A172 (cell line): ENCODE measurements around the gene ST6GAL1. TPM values are rescaled to one million over a fixed set of nuclear protein-coding genes. Genes with fewer than 3 reads are reported as not detected.
"Not testable (repeated sequence)": the region's sequence is repeated elsewhere in the genome, so short reads cannot be mapped to it uniquely, and the experiment has no call there.

Source experiments
- DNase-seq: peaks from one replicate; pipeline ENCODE4 v3.0.0-alpha.2; 2015; ENCODE audit warnings: low spot score
- total RNA-seq: library from RNA; depleted of rRNA; stranded (reverse); fragments of >200 nt; shearing (Covaris generic); gene quantifications from 2 replicates; pipeline ENCODE4 v1.2.3, GENCODE V29; 2014

Gene ST6GAL1
- total RNA-seq, 1 experiment from 2014 or later: 5.3 TPM

GRCh38 chr3:187044867-187045552 is 114.7 kb downstream of the ST6GAL1 start:
- no peak for DNase-seq

- DNase-seq: no peak
Observed at GRCh38 chr3:187046033-187046432, 115.7 kb downstream of the ST6GAL1 start.

GRCh38 chr3:187049462-187050101 is 119.3 kb downstream of the ST6GAL1 start:
- no peak for DNase-seq

- no peak for DNase-seq
Observed at GRCh38 chr3:187051066-187051465, 120.7 kb downstream of the ST6GAL1 start.

GRCh38 chr3:187051724-187052366 is 121.5 kb downstream of the ST6GAL1 start:
- no peak for DNase-seq

GRCh38 chr3:187052427-187052826 is 122.1 kb downstream of the ST6GAL1 start:
- DNase-seq: not testable (repeated sequence)

GRCh38 chr3:187054433-187054832 is 124.1 kb downstream of the ST6GAL1 start:
- DNase-seq: not testable (repeated sequence)

GRCh38 chr3:187057803-187058202 is 127.5 kb downstream of the ST6GAL1 start:
- not testable (repeated sequence) for DNase-seq

GRCh38 chr3:187061748-187062147 is 131.4 kb downstream of the ST6GAL1 start:
- DNase-seq: no peak

- DNase-seq: no peak
Observed at GRCh38 chr3:187062526-187063177, 132.3 kb downstream of the ST6GAL1 start.

GRCh38 chr3:187063286-187064121 is 133.2 kb downstream of the ST6GAL1 start:
- peak; percentile 22 for DNase-seq

GRCh38 chr3:187064210-187065115 is 134.1 kb downstream of the ST6GAL1 start:
- DNase-seq: no peak

GRCh38 chr3:187066228-187066995 is 136.1 kb downstream of the ST6GAL1 start:
- peak; percentile 38 for DNase-seq

GRCh38 chr3:187068787-187069186 is 138.5 kb downstream of the ST6GAL1 start:
- DNase-seq: no peak

GRCh38 chr3:187069857-187070516 is 139.7 kb downstream of the ST6GAL1 start:
- no peak for DNase-seq

GRCh38 chr3:187072102-187072501 is 141.8 kb downstream of the ST6GAL1 start:
- DNase-seq: no peak

GRCh38 chr3:187072511-187072910 is 142.2 kb downstream of the ST6GAL1 start:
- DNase-seq: no peak

- DNase-seq: no peak
Observed at GRCh38 chr3:187073581-187074098, 143.3 kb downstream of the ST6GAL1 start.

- no peak for DNase-seq
Observed at GRCh38 chr3:187074846-187075245, 144.5 kb downstream of the ST6GAL1 start.
